Stromal cell of bone marrow (primary cell): ENCODE results near the gene CMIP.
A peak's percentile ranks its signal among the peaks of the same experiment; 100 is the strongest.
"Not testable (repeated sequence)": the region's sequence is repeated elsewhere in the genome, so short reads cannot be mapped to it uniquely, and the experiment has no call there.

Source experiments
- DNase-seq: peaks from one replicate; pipeline ENCODE4 v3.0.0-alpha.2; 2012; ENCODE audit warnings: low read depth

CMIP gene

DNA sequence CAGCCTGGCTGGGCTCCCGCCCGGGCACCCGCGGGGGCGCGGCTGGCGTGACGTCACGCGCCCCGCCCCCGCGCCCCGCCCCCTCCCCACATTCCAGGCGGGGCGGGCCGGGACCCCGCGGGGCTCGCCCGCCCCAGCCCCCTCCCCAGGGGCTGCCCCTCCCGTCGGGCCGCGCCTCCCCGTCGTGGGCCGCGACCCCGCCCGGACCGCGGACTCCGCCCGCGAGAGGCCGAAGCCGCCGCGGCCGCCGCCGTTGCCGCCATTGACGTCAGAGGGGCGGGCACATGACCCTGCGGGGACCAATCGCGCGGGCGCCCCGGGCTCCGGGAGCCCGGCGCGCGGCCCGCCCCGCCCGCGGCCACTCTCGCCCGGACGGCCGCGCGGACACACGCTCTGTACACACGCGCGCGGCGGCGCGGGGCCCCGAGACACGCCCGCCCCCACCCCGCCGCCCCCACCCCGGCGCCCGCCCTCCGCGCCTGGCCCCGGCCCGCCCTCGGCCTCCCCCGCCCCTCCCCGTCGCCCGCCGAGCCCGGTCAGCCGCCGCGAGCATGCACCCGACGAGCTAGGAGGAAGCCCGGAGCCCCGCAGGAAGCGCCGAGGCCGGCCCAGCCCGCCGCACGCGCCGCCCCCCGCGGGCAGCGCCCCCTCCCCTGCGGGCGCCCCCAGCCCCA, at the start of gene CMIP:
Gene CMIP, plus strand, starts transcription at position 361 of the 674 bp plus-strand sequence.
- peak; percentile 55 for DNase-seq

GRCh38 chr16:81394966-81395655, 49.5 kb upstream of the CMIP start:
- no peak for DNase-seq

- no peak for DNase-seq
Observed at GRCh38 chr16:81397058-81397878, 47.3 kb upstream of the CMIP start.

DNA sequence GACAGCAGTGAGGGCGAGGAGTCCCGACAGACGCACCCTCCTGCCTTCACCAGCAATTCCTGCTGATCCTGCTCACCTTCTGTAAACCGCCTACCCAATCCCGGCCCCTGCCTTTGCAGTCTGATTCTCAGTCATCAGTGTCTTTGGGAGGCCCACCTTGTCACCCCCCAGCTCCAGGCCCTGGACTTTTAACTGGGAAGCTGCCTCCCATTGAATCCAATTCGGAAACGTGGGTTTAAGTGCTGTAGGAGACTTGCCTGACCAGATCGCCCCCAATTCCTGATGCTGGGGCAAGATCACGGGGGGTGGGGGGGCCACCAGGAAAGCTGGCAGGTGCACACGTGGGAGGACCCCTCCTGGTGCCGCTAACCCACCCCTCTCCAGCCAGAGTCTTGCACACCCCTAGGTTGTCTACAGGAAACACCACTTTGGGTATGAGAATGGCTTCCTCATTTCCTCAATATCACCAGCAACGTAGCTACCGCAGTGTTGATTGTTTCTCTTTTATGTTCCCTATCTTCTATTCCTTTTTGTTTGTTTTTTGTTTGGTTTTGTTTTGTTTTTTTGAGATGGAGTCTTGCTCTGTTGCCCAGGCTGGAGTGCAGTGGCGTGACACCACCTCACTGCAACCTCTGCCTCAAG, 46.6 kb upstream of the CMIP start:
- DNase-seq = no peak

- no peak for DNase-seq
Observed at GRCh38 chr16:81399909-81400308, 44.7 kb upstream of the CMIP start.

- DNase-seq = peak; percentile 11
Observed at GRCh38 chr16:81401035-81401950, 43.3 kb upstream of the CMIP start.

DNA sequence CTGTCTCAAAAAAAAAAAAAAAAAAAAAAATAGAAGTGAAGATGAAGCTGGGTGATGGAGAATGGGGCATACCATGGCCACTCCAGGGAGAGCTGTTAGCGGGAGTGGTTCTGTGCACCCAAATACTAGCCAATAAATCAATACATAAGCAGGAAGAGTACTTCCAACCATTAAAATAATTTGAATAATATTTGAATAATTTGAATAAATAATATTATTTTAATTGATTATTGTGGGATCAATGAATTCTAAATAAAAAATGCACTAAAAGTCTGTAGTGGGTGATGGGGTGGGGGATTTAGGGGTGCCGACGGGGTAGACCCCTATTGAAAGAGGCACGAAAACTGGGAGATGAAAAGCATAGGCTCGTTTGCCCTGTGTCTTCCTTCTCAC, 41.4 kb upstream of the CMIP start:
- no peak for DNase-seq

DNA sequence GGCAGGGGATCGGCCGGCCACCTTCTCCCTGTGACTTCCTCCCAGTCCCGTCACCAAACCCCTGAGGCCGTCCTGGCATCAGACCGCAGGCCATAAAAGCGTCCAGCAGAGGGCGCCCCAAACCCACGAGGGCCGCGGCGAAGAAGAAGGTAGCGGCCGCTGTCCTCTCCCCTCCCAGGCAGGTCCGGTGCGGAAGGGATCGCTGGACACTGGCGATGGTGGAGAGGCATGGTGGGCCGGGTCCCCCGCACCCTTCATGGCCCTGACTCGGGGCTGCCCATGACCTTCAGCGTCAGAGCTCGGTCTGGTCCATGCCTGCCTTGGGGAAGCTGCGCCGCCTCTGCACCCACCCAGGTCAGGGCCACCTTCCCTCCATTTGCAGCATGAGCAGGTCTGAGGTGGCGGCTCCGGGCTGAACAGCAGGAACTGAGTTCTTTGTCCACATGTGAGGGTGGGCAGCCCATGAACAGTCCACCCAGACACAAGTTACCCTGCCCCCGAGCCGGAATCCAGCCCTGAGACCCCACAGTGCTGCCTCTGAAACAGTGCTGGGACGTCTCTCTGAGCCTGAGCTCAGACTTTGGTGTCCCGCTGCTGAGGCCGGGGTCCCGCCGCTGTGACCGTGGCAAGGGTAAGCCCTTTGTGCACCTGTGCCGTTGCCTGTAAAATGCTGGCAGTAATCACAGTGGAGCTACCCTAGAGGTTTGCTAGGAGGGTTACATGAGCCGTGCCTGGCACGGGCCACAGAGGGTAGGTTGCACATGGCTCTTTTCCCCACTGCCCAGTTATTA, 40.8 kb upstream of the CMIP start:
- peak; percentile 26 for DNase-seq

GRCh38 chr16:81405002-81405401, 39.6 kb upstream of the CMIP start:
- DNase-seq = not testable (repeated sequence)

DNA sequence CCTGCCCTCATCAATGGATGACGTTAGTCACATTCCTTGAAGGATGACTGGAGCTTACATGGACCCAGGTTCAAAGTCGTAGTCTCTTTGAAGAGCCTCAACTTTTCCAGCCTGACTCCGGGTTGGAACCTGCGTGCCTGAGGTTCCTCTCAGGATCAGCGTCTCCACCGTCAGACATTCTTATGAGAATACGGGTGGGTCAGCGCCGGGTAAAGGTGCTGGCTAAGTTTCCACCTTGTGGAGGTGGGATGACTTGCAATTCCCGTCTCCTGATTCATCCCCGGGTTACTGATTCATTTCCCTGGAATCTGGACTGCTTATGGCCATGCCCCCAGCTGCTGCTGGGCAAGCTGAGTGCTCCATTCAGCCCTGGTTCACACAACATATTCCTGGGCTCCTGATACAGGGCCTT, 38.9 kb upstream of the CMIP start:
- DNase-seq = peak; percentile 8

- DNase-seq = no peak
Observed at GRCh38 chr16:81408409-81408950, 36.1 kb upstream of the CMIP start.

- no peak for DNase-seq
Observed at GRCh38 chr16:81409016-81409556, 35.5 kb upstream of the CMIP start.

GRCh38 chr16:81410643-81411293, 33.8 kb upstream of the CMIP start:
- no peak for DNase-seq

- no peak for DNase-seq
Observed at GRCh38 chr16:81413245-81413990, 31.2 kb upstream of the CMIP start.

- no peak for DNase-seq
Observed at GRCh38 chr16:81415751-81416150, 28.9 kb upstream of the CMIP start.

GRCh38 chr16:81416749-81417148, 27.9 kb upstream of the CMIP start:
- DNase-seq = no peak

DNA sequence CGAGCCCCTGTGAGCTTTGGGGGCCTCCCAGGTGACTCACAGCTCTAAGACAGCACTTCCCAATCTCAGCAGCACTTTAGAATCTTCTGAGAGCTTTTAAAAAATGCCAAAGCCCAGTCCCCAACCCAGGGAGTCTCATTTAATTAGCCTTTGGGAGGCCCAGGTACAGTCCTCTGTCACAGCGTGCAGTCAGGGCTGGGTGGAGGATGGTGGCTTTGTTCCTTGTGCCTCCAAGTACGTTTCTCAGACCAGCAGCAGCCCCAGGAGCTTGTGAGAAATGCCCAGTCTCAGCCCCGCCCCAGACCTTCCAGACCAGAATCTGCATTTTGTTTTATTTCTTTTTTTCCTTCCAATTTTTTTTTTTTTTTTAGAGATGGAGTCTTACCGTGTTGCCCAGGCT, 27.4 kb upstream of the CMIP start:
- no peak for DNase-seq

- DNase-seq = no peak
Observed at GRCh38 chr16:81419806-81420205, 24.8 kb upstream of the CMIP start.

DNA sequence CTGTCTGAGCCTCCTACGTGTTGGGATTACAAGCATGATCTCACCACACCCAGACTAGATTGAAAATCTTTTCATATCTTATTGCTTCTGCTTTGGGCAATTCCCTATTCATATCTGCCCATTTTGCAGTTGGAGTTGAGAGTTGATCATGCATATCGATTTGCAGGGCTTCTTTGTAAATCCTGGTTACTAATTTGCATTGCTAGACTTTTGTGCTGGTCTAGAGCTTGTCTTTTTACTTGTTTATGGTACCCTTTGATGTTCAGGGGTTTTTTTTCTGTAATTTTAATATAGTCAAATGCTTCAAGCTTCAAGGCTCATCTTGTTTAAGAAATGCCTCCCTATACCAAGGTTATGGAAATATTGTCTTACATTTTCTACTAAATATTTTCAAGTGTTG, 23.5 kb upstream of the CMIP start:
- DNase-seq = no peak
